ENCODE measurements around the gene TBC1D24. TPM values are rescaled to one million over a fixed set of nuclear protein-coding genes. Genes with fewer than 3 reads are reported as not detected.

TBC1D24 gene
- total and polyA plus RNA-seq, 9 of the 15 experiments (the other 6 are each of a cell fraction or from before 2014, with no cell fraction given) = 1.7 to 22.6 (median 7.2) TPM

GRCh38 chr16:2471016-2471652 is 3.8 kb upstream of the TBC1D24 start, which contains the start of gene NTN3 (continued):
- TF ChIP-seq ZNF354B (CRISPR knock-in tag; IDR thresholded peaks at IDR 0.05) (no peak), RHOXF2B (CRISPR knock-in tag; conservative IDR thresholded peaks at IDR 0.05) (no peak), SIN3B (IDR thresholded peaks at IDR 0.05; ENCODE audit: low read depth) (no peak), GTF2A2 (tag; IDR thresholded peaks at IDR 0.05) (no peak), RFX7 (CRISPR knock-in tag; IDR thresholded peaks at IDR 0.05) (no peak), PCBP2 (IDR thresholded peaks at IDR 0.05; ENCODE audit: low read depth, low read length, poor library complexity, severe bottlenecking) (no peak), MEIS2 (IDR thresholded peaks at IDR 0.05; ENCODE audit: partially characterized antibody) (peak; percentile 2), DEAF1 (CRISPR knock-in tag; IDR thresholded peaks at IDR 0.05) (no peak), HMG20B (CRISPR knock-in tag; IDR thresholded peaks at IDR 0.05) (no peak), TAF1 (IDR thresholded peaks at IDR 0.05; ENCODE audit: control insufficient read depth, extremely low read depth, insufficient read depth, low read length, severe bottlenecking) (no peak), ZNF318 (IDR thresholded peaks at IDR 0.05; ENCODE audit: borderline replicate concordance in 1 of 2, low read depth in 1 of 2) (no peak), MCM2 (IDR thresholded peaks at IDR 0.05; ENCODE audit: low read depth) (no peak), MAFK (IDR thresholded peaks at IDR 0.05; ENCODE audit: low read length) (no peak), ZNF24 (IDR thresholded peaks at IDR 0.05) (no peak)
- TF ChIP-seq, protein P1, sequence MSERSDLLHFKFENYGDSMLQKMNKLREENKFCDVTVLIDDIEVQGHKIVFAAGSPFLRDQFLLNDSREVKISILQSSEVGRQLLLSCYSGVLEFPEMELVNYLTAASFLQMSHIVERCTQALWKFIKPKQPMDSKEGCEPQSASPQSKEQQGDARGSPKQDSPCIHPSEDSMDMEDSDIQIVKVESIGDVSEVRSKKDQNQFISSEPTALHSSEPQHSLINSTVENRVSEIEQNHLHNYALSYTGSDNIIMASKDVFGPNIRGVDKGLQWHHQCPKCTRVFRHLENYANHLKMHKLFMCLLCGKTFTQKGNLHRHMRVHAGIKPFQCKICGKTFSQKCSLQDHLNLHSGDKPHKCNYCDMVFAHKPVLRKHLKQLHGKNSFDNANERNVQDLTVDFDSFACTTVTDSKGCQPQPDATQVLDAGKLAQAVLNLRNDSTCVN (CRISPR knock-in tag; IDR thresholded peaks at IDR 0.05) = no peak
- TF ChIP-seq, protein P2, sequence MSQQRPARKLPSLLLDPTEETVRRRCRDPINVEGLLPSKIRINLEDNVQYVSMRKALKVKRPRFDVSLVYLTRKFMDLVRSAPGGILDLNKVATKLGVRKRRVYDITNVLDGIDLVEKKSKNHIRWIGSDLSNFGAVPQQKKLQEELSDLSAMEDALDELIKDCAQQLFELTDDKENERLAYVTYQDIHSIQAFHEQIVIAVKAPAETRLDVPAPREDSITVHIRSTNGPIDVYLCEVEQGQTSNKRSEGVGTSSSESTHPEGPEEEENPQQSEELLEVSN (IDR thresholded peaks at IDR 0.05; ENCODE audit: borderline replicate concordance in 1 of 2, extremely low read depth in 1 of 2, insufficient read depth in 1 of 2, insufficient read length in 1 of 2, low read depth in 1 of 2, low read length in 1 of 2, poor library complexity in 1 of 2, severe bottlenecking in 1 of 2) = peak in 1 of 2 experiments; percentile 16
